GM21381 (cell line): Measurements from ENCODE around the gene RTL3.

Source experiments
- ATAC-seq: cut with Tn5 transposase; IDR thresholded peaks from one replicate; pipeline ENCODE4 v1.9.1; 2021; ENCODE audit warnings: mild to moderate bottlenecking, moderate library complexity; ENCODE audit not compliant: unreplicated experiment

The RTL3 gene

GRCh38 chrX:78619834-78620233 is 39.3 kb downstream of the RTL3 start:
- ATAC-seq: no peak

- ATAC-seq: no peak
Observed at GRCh38 chrX:78618987-78619386, 40.1 kb downstream of the RTL3 start.

GRCh38 chrX:78614264-78614663 is 44.9 kb downstream of the RTL3 start:
- ATAC-seq: no peak
